NB4 (cell line): ENCODE measurements around the gene SLC35B2.

Experiments
- MYC ChIP-seq: IDR thresholded peaks from 2 replicates; pipeline ENCODE4 v1.6.1; 2011; ENCODE audit warnings: low read depth, low read length
- POLR2A ChIP-seq: IDR thresholded peaks from 2 replicates; pipeline ENCODE4 v1.6.1; 2011; ENCODE audit warnings: mild to moderate bottlenecking; ENCODE audit not compliant: insufficient read length; ENCODE audit errors: extremely low read depth
- TF ChIP-seq, protein P1 (sequence below): IDR thresholded peaks from one replicate; pipeline ENCODE4 v1.5.1; 2012; ENCODE audit warnings: low read depth, low read length
- TF ChIP-seq, protein P2 (sequence below): IDR thresholded peaks from 2 replicates; pipeline ENCODE4 v1.6.1; 2011; ENCODE audit warnings: low read depth, low read length

DNA sequence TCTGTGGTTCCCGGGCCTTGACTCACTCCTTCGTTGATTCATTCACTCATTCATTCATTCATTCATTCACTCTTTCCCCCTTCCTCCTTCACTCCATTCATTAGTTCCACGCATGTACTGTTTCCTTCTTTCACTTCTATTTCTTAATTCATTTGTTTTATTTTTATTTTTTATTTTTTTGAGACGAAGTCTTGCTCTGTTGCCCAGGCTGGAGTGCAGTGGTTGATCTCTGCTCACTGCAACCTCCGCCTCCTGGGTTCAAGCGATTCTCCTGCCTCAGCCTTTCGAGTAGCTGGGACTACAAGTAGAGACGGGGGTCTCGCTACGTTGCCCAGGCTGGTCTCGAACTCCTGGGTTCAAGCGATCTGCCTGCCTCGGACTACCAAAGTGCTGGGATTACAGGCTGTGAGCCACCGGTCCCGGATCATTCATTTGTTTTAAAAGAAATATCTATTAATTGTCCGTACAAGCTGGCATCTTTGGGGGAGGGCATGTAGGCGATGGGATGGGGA, 8.4 kb upstream of the SLC35B2 start:
- TF ChIP-seq, protein P1, sequence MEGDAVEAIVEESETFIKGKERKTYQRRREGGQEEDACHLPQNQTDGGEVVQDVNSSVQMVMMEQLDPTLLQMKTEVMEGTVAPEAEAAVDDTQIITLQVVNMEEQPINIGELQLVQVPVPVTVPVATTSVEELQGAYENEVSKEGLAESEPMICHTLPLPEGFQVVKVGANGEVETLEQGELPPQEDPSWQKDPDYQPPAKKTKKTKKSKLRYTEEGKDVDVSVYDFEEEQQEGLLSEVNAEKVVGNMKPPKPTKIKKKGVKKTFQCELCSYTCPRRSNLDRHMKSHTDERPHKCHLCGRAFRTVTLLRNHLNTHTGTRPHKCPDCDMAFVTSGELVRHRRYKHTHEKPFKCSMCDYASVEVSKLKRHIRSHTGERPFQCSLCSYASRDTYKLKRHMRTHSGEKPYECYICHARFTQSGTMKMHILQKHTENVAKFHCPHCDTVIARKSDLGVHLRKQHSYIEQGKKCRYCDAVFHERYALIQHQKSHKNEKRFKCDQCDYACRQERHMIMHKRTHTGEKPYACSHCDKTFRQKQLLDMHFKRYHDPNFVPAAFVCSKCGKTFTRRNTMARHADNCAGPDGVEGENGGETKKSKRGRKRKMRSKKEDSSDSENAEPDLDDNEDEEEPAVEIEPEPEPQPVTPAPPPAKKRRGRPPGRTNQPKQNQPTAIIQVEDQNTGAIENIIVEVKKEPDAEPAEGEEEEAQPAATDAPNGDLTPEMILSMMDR: no peak
- TF ChIP-seq POLR2A (no peak), MYC (no peak)
- TF ChIP-seq, protein P2, sequence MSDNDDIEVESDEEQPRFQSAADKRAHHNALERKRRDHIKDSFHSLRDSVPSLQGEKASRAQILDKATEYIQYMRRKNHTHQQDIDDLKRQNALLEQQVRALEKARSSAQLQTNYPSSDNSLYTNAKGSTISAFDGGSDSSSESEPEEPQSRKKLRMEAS: no peak
